ENCODE data around the gene C19orf38.
A peak's percentile ranks its signal among the peaks of the same experiment; 100 is the strongest.
"Not testable (repeated sequence)": the region's sequence is repeated elsewhere in the genome, so short reads cannot be mapped to it uniquely, and the experiment has no call there.

The C19orf38 gene

DNA sequence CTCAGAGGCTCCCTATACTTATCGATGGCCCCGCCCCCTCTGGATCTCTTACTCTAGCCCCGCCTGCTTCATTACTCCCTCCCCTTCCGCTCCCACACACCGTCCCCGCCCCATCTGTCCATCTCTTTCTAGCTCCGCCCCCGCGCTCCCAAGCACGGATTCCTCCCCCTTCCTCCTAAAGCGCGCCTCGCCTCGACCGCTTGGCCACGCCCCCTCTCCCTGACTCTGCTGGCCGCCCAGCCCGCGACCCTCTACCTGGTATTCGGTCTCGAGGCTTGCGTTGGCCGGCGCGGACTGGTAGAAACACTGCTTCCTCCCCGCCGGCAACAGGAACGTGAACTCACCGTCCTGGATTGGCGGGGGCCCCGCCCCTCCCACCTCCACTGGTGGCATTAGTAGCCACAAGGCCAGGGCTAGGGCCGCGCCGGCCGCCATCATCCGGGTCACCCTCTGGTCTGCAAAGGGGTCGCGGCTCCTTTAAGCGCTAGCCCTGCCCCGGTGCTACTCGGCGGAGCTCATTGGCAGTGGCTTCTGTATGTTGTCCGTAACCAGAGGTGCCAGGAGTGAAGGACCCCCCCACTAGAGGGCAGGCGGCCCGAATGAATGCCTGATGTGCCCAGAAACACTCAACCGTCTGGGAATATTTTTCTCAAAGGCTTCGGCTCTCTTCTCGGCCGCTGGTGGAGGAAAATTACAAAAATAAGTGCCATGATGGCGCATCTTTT is 12.3 kb upstream of the C19orf38 start, which contains the start of gene TMED1:
Gene TMED1 (minus strand): TSS at position 459 of the 725 bp plus-strand sequence. CDS start 21 bp downstream, at position 438.
- peaks cover 26% of the 10 kb centered on the region for H3K36me3 ChIP-seq (ENCODE audit: control insufficient read depth, low read length)
- peak within 1 kb of the TSS; percentile 88 for H3K27ac ChIP-seq (ENCODE audit: low read depth, low read length)
- H3K4me2 ChIP-seq (ENCODE audit: low read length) = peak within 1 kb of the TSS; percentile 96
- H4K20me1 ChIP-seq (ENCODE audit: control insufficient read depth, insufficient read depth, low read depth, low read length) = peaks cover 5% of the 10 kb centered on the region; the same call in 1 of the 2 replicates
- H3K79me2 ChIP-seq (ENCODE audit: control insufficient read depth, low read length) = no peaks in the 10 kb centered on the region
- no peaks in the 10 kb centered on the region for H3K9me2 ChIP-seq (replicated peaks; ENCODE audit: control insufficient read depth, low read length)
- H3K4me3 ChIP-seq (ENCODE audit: low read length) = peak within 1 kb of the TSS; percentile 95
- peaks cover 30% of the 10 kb centered on the region for H3K4me1 ChIP-seq (ENCODE audit: control insufficient read depth, low read length)
- no peak for TF ChIP-seq EZH2phosphoT487 (IDR thresholded peaks at IDR 0.05; ENCODE audit: borderline replicate concordance, low read length)
- TF ChIP-seq, protein P1, sequence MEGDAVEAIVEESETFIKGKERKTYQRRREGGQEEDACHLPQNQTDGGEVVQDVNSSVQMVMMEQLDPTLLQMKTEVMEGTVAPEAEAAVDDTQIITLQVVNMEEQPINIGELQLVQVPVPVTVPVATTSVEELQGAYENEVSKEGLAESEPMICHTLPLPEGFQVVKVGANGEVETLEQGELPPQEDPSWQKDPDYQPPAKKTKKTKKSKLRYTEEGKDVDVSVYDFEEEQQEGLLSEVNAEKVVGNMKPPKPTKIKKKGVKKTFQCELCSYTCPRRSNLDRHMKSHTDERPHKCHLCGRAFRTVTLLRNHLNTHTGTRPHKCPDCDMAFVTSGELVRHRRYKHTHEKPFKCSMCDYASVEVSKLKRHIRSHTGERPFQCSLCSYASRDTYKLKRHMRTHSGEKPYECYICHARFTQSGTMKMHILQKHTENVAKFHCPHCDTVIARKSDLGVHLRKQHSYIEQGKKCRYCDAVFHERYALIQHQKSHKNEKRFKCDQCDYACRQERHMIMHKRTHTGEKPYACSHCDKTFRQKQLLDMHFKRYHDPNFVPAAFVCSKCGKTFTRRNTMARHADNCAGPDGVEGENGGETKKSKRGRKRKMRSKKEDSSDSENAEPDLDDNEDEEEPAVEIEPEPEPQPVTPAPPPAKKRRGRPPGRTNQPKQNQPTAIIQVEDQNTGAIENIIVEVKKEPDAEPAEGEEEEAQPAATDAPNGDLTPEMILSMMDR (IDR thresholded peaks at IDR 0.05; ENCODE audit: low read depth, low read length, poor library complexity, severe bottlenecking) = peak; percentile 14
- H3K27me3 ChIP-seq (ENCODE audit: control insufficient read depth, low read length) = no peaks in the 10 kb centered on the region
- H3K9me3 ChIP-seq (ENCODE audit: control insufficient read depth, insufficient read depth, low read length) = peaks cover 7% of the 10 kb centered on the region
- H3F3A ChIP-seq (ENCODE audit: control insufficient read depth, insufficient read depth) = peaks cover 8% of the 10 kb centered on the region

DNA sequence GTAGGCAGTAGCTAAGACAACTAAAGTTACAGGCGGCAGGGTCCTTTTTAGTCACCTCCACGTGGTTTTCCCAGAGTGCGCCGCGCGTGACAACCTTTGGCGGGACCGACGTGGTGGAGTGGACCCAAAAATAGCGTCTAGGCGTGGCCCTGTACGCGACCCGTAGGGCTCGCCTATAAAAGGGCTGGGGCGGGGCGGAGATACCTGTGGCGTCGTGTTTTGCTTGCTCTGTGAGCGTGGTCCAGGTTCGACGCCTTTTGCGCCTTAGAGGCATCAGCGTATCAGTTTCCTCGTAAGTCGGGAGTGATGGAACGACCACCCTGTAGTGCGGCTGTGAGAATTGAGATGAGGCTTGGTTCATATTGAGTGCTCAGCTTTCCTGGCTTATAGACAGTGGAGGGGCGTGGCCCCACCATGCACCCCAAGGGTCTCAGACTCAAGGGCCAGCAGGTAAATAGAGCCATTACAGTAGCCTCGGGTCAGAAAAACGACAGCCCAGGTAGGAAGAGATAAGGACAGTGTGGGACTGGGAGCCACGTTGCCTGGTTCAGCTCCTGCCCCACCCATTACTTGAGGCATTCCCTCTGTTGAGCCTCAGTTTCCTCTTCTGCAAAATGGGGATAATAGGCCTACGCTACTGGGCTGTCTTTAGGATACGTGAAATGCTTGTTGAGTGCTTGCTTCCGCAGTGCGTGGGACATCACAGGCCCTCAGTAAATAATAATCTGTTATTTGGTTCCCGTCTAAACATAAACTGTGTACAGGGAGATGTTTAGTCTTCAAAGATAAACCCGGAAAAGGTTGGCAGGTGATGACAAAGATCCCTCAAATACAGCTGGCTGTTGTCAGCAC is 11.5 kb upstream of the C19orf38 start:
- no peak for TF ChIP-seq EZH2phosphoT487 (IDR thresholded peaks at IDR 0.05; ENCODE audit: borderline replicate concordance, low read length)
- TF ChIP-seq, protein P1 (IDR thresholded peaks at IDR 0.05; ENCODE audit: low read depth, low read length, poor library complexity, severe bottlenecking) = no peak
- Histone ChIP-seq H3K4me2 (ENCODE audit: low read length) (peak overlapping the region; percentile 96), H3K9me2 (replicated peaks; ENCODE audit: control insufficient read depth, low read length) (no peaks in the 10 kb centered on the region), H3K9me3 (ENCODE audit: control insufficient read depth, insufficient read depth, low read length) (peaks cover 7% of the 10 kb centered on the region), H3K4me3 (ENCODE audit: low read length) (peak overlapping the region; percentile 95), H3K36me3 (ENCODE audit: control insufficient read depth, low read length) (peaks cover 26% of the 10 kb centered on the region), H4K20me1 (ENCODE audit: control insufficient read depth, insufficient read depth, low read depth, low read length) (peaks cover 5% of the 10 kb centered on the region; the same call in 1 of the 2 replicates), H3K79me2 (ENCODE audit: control insufficient read depth, low read length) (no peaks in the 10 kb centered on the region), H3K4me1 (ENCODE audit: control insufficient read depth, low read length) (peaks cover 30% of the 10 kb centered on the region), H3F3A (ENCODE audit: control insufficient read depth, insufficient read depth) (peaks cover 8% of the 10 kb centered on the region), H3K27me3 (ENCODE audit: control insufficient read depth, low read length) (no peaks in the 10 kb centered on the region), H3K27ac (ENCODE audit: low read depth, low read length) (peak overlapping the region; percentile 88)

DNA sequence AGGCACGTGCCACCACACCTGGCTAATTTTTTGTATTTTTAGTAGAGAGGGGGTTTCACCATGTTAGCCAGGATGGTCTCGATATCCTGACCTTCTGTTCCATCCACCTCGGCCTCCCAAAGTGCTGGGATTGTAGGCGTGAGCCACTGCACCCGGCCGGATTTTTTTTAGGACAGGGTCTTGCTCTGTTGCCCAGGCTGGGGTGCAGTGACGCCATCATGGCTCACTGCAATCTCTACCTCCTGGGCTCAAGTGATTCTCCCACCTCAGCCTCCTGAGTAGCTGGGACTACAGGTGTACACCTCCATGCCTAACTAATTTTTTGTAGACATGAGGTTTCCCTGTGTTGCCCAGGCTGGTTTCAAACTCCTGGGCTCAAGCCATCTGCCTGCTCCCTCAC is 10.6 kb upstream of the C19orf38 start:
- H3K4me2 ChIP-seq (ENCODE audit: low read length); H3K9me3 ChIP-seq (ENCODE audit: control insufficient read depth, insufficient read depth, low read length); H3F3A ChIP-seq (ENCODE audit: control insufficient read depth, insufficient read depth); H3K79me2 ChIP-seq (ENCODE audit: control insufficient read depth, low read length); H3K27ac ChIP-seq (ENCODE audit: low read depth, low read length); H3K9me2 ChIP-seq (replicated peaks; ENCODE audit: control insufficient read depth, low read length); H3K27me3 ChIP-seq (ENCODE audit: control insufficient read depth, low read length); H3K4me3 ChIP-seq (ENCODE audit: low read length); H4K20me1 ChIP-seq (ENCODE audit: control insufficient read depth, insufficient read depth, low read depth, low read length): not testable (repeated sequence)
- peaks cover 30% of the 10 kb centered on the region for H3K4me1 ChIP-seq (ENCODE audit: control insufficient read depth, low read length)
- peaks cover 17% of the 10 kb centered on the region for H3K36me3 ChIP-seq (ENCODE audit: control insufficient read depth, low read length)
